Activated CD8-positive, alpha-beta memory T cell treated with anti-CD3 and anti-CD28 coated beads for 48 hours (primary cell): ENCODE results near the gene LYST.
"Not testable (repeated sequence)": the region's sequence is repeated elsewhere in the genome, so short reads cannot be mapped to it uniquely, and the experiment has no call there.

Experiments
- DNase-seq, 3 experiments: peaks; one replicate each; pipeline ENCODE4 v3.0.0-alpha.2; 2020; ENCODE audit warnings: low read depth in 2 of 3, low spot score in 2 of 3

LYST gene

GRCh38 chr1:235775246-235775860 is 91.4 kb downstream of the LYST start:
- DNase-seq, result no peak

GRCh38 chr1:235767795-235768194 is 98.9 kb downstream of the LYST start:
- DNase-seq, result no peak

- no peak for DNase-seq
These were observed 99.9 kb downstream of the LYST start for GRCh38 chr1:235766794-235767285.

GRCh38 chr1:235763962-235764361 is 102.7 kb downstream of the LYST start:
- no peak for DNase-seq

GRCh38 chr1:235759336-235759735 is 107.4 kb downstream of the LYST start:
- DNase-seq, result no peak

GRCh38 chr1:235758931-235759330 is 107.8 kb downstream of the LYST start:
- DNase-seq, result no peak

- DNase-seq, result no peak
These were observed 109.1 kb downstream of the LYST start for GRCh38 chr1:235757587-235758096.

GRCh38 chr1:235754186-235754585 is 112.5 kb downstream of the LYST start:
- not testable (repeated sequence) for DNase-seq

GRCh38 chr1:235749755-235750300 is 116.9 kb downstream of the LYST start:
- DNase-seq, result no peak

- no peak for DNase-seq
These were observed 118.0 kb downstream of the LYST start for GRCh38 chr1:235748747-235749146.

- DNase-seq, result no peak
These were observed 120.5 kb downstream of the LYST start for GRCh38 chr1:235746245-235746644.

- no peak for DNase-seq
These were observed 121.1 kb downstream of the LYST start for GRCh38 chr1:235745503-235746136.

GRCh38 chr1:235742914-235743599 is 123.6 kb downstream of the LYST start:
- no peak for DNase-seq

- no peak for DNase-seq
These were observed 125.4 kb downstream of the LYST start for GRCh38 chr1:235741294-235741693.

GRCh38 chr1:235739631-235740030 is 127.1 kb downstream of the LYST start:
- DNase-seq, result no peak

- DNase-seq, result no peak
These were observed 127.6 kb downstream of the LYST start for GRCh38 chr1:235739124-235739523.

- no peak for DNase-seq
These were observed 129.0 kb downstream of the LYST start for GRCh38 chr1:235737751-235738150.

GRCh38 chr1:235736263-235736662 is 130.4 kb downstream of the LYST start:
- DNase-seq, result no peak

- DNase-seq, result no peak
These were observed 131.1 kb downstream of the LYST start for GRCh38 chr1:235735621-235736020.

GRCh38 chr1:235734335-235734734 is 132.4 kb downstream of the LYST start:
- no peak for DNase-seq

GRCh38 chr1:235730007-235730406 is 136.7 kb downstream of the LYST start:
- DNase-seq, result no peak

- no peak for DNase-seq
These were observed 140.1 kb downstream of the LYST start for GRCh38 chr1:235726557-235726956.
